ENCODE measurements around the gene GLCCI1. TPM values are rescaled to one million over a fixed set of nuclear protein-coding genes. Genes with fewer than 3 reads are reported as not detected.

Gene GLCCI1
- polyA plus RNA-seq, 2 of the 4 experiments (the other 2 are of a cell fraction) = 1.2 to 2.8 TPM

- POLR2A ChIA-PET = no interaction called here
- FAIRE-seq (no peak), DNase-seq (ENCODE audit: low read depth in 1 of 2, low spot score in 1 of 2) (no peak), ATAC-seq (no peak)
- H3K27ac ChIP-seq = no peak overlapping the region
- no peaks in the 10 kb centered on the region for H3K4me1 ChIP-seq
- H3K4me3 ChIP-seq = no peak overlapping the region
- H3K4me2 ChIP-seq = no peak overlapping the region
- WGBS (ENCODE audit: missing lambda C conversion rate) = 56% methylated on average over 4 of the region's 4 CpGs
- no peaks in the 10 kb centered on the region for H3K9me3 ChIP-seq
- TF ChIP-seq MAZ (IDR thresholded peaks at IDR 0.05; ENCODE audit: borderline replicate concordance, low read depth, low read length) = no peak
- TF ChIP-seq FOSL2 (IDR thresholded peaks at IDR 0.05) = no peak
- no peak for TF ChIP-seq FOSL2 (CRISPR knock-in tag; IDR thresholded peaks at IDR 0.05)
- no peak for TF ChIP-seq JUN (IDR thresholded peaks at IDR 0.05)
- no peak for TF ChIP-seq CHD2 (IDR thresholded peaks at IDR 0.05; ENCODE audit: low read length, partially characterized antibody)
- TF ChIP-seq, protein P1, sequence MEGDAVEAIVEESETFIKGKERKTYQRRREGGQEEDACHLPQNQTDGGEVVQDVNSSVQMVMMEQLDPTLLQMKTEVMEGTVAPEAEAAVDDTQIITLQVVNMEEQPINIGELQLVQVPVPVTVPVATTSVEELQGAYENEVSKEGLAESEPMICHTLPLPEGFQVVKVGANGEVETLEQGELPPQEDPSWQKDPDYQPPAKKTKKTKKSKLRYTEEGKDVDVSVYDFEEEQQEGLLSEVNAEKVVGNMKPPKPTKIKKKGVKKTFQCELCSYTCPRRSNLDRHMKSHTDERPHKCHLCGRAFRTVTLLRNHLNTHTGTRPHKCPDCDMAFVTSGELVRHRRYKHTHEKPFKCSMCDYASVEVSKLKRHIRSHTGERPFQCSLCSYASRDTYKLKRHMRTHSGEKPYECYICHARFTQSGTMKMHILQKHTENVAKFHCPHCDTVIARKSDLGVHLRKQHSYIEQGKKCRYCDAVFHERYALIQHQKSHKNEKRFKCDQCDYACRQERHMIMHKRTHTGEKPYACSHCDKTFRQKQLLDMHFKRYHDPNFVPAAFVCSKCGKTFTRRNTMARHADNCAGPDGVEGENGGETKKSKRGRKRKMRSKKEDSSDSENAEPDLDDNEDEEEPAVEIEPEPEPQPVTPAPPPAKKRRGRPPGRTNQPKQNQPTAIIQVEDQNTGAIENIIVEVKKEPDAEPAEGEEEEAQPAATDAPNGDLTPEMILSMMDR (IDR thresholded peaks at IDR 0.05) = no peak
- no peak for TF ChIP-seq BCL3 (IDR thresholded peaks at IDR 0.05)
- TF ChIP-seq REST (IDR thresholded peaks at IDR 0.05) = no peak
- no peak for TF ChIP-seq ZSCAN20 (CRISPR knock-in tag; IDR thresholded peaks at IDR 0.05)
- TF ChIP-seq TP53 (CRISPR knock-in tag; IDR thresholded peaks at IDR 0.05) = no peak
- no peak for TF ChIP-seq NR3C1 (IDR thresholded peaks at IDR 0.05)
- TF ChIP-seq SREBF2 (IDR thresholded peaks at IDR 0.05) = no peak
- no peak for TF ChIP-seq MAFK (IDR thresholded peaks at IDR 0.05; ENCODE audit: partially characterized antibody)
- TF ChIP-seq POLR2AphosphoS2 (conservative IDR thresholded peaks at IDR 0.05; ENCODE audit: low read length) = no peak
- no peak for TF ChIP-seq CHD4 (IDR thresholded peaks at IDR 0.05; ENCODE audit: borderline replicate concordance)
- no peak for TF ChIP-seq HOXB13 (CRISPR knock-in tag; IDR thresholded peaks at IDR 0.05; ENCODE audit: low read depth)
- TF ChIP-seq POLR2A (IDR thresholded peaks at IDR 0.05; ENCODE audit: low read length) = no peak
- TF ChIP-seq ELK1 (IDR thresholded peaks at IDR 0.05; ENCODE audit: low read depth, low read length) = no peak
- no peak for TF ChIP-seq RARB (CRISPR knock-in tag; IDR thresholded peaks at IDR 0.05)
- CTCF ChIA-PET = no interaction called here
These were observed 33.7 kb upstream of the GLCCI1 start for GRCh38 chr7:7934945-7935344.

DNA sequence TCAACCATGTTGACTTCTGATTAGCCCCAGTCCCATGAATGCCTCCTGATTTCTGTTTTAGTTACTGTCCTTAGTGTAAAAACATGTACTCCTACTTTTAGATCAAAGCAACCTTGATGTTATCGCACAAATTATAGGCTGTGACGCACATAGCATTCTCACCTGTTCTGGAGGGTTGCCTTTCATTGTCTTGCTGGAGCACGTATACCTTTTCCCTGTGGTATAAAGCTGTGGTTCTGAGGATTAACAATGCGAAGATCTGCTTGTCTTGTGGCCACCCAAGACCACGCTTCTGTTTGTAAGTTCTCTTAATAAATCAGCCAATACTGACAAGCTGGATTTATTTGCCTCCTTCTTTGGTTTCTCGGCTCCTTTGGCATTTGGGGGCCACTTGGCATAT lies 30.1 kb upstream of the GLCCI1 start:
- DNase-seq (ENCODE audit: low read depth in 1 of 2, low spot score in 1 of 2) (no peak), ATAC-seq (no peak), FAIRE-seq (no peak)
- H3K4me3 ChIP-seq = no peak overlapping the region
- H3K4me2 ChIP-seq = no peak overlapping the region
- no peaks in the 10 kb centered on the region for H3K9me3 ChIP-seq
- H3K27ac ChIP-seq = no peak overlapping the region
- TF ChIP-seq BHLHE40 (IDR thresholded peaks at IDR 0.05; ENCODE audit: low read depth, low read length) = no peak
- TF ChIP-seq BCL3 (IDR thresholded peaks at IDR 0.05) = no peak
- TF ChIP-seq EHMT2 (IDR thresholded peaks at IDR 0.05; ENCODE audit: low read depth) = no peak
- TF ChIP-seq RCOR1 (IDR thresholded peaks at IDR 0.05; ENCODE audit: low read depth, low read length) = no peak
- TF ChIP-seq TFCP2L1 (CRISPR knock-in tag; IDR thresholded peaks at IDR 0.05) = no peak
- no peak for TF ChIP-seq E2F6 (IDR thresholded peaks at IDR 0.05; ENCODE audit: borderline replicate concordance, low read depth)
- TF ChIP-seq, protein P2, sequence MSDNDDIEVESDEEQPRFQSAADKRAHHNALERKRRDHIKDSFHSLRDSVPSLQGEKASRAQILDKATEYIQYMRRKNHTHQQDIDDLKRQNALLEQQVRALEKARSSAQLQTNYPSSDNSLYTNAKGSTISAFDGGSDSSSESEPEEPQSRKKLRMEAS (IDR thresholded peaks at IDR 0.05) = no peak
- no peaks in the 10 kb centered on the region for H3K4me1 ChIP-seq
- POLR2A ChIA-PET = no interaction called here
- CTCF ChIA-PET = no interaction called here
- WGBS (ENCODE audit: missing lambda C conversion rate) = 77% methylated on average over 6 of the region's 6 CpGs
